Skeletal muscle cell (primary cell): ENCODE measurements around the gene BRD1.
"Not testable (repeated sequence)": the region's sequence is repeated elsewhere in the genome, so short reads cannot be mapped to it uniquely, and the experiment has no call there.

Experiments
- DNase-seq: peaks from one replicate; pipeline ENCODE4 v3.0.0-alpha.2; 2010; ENCODE audit warnings: low read depth
- H3K4me3 ChIP-seq: 2 replicates; pipeline ENCODE4 v1.5.1; 2011; ENCODE audit warnings: low read depth, mild to moderate bottlenecking, control low read depth, low read length, moderate library complexity

BRD1 gene

GRCh38 chr22:49762571-49762970 is 65.1 kb downstream of the BRD1 start:
- not testable (repeated sequence) for H3K4me3 ChIP-seq

GRCh38 chr22:49761836-49762235 is 65.8 kb downstream of the BRD1 start:
- no peak for DNase-seq
- no peak overlapping the region for H3K4me3 ChIP-seq

More at GRCh38 chr22:49762571-49762970, 65.1 kb downstream of the BRD1 start:
- not testable (repeated sequence) for DNase-seq

GRCh38 chr22:49760630-49761571 is 66.8 kb downstream of the BRD1 start:
- no peak overlapping the region for H3K4me3 ChIP-seq
- no peak for DNase-seq

GRCh38 chr22:49760280-49760629 is 67.4 kb downstream of the BRD1 start:
- DNase-seq = no peak
- no peak overlapping the region for H3K4me3 ChIP-seq

GRCh38 chr22:49756676-49757075 is 71.0 kb downstream of the BRD1 start:
- H3K4me3 ChIP-seq = no peak overlapping the region
- DNase-seq = no peak

- no peak overlapping the region for H3K4me3 ChIP-seq
- DNase-seq = no peak
Measured at GRCh38 chr22:49756201-49756600, 71.5 kb downstream of the BRD1 start.

- no peak for DNase-seq
- H3K4me3 ChIP-seq = no peak overlapping the region
Measured at GRCh38 chr22:49755631-49756001, 72.1 kb downstream of the BRD1 start.

GRCh38 chr22:49754696-49755630 is 72.7 kb downstream of the BRD1 start:
- DNase-seq = no peak
- no peak overlapping the region for H3K4me3 ChIP-seq

- DNase-seq = no peak
- no peak overlapping the region for H3K4me3 ChIP-seq
Measured at GRCh38 chr22:49753961-49754695, 73.5 kb downstream of the BRD1 start.

GRCh38 chr22:49753276-49753890 is 74.3 kb downstream of the BRD1 start:
- H3K4me3 ChIP-seq = no peak overlapping the region
- no peak for DNase-seq

GRCh38 chr22:49752598-49753091 is 75.0 kb downstream of the BRD1 start:
- no peak overlapping the region for H3K4me3 ChIP-seq
- no peak for DNase-seq

GRCh38 chr22:49751966-49752597 is 75.6 kb downstream of the BRD1 start:
- no peak overlapping the region for H3K4me3 ChIP-seq
- DNase-seq = no peak

- DNase-seq = no peak
- no peak overlapping the region for H3K4me3 ChIP-seq
Measured at GRCh38 chr22:49751318-49751965, 76.2 kb downstream of the BRD1 start.

GRCh38 chr22:49749885-49750510 is 77.7 kb downstream of the BRD1 start:
- DNase-seq = no peak
- H3K4me3 ChIP-seq = no peak overlapping the region

GRCh38 chr22:49749227-49749626 is 78.4 kb downstream of the BRD1 start:
- DNase-seq = no peak
- H3K4me3 ChIP-seq = no peak overlapping the region

GRCh38 chr22:49748514-49748913 is 79.2 kb downstream of the BRD1 start:
- H3K4me3 ChIP-seq = no peak overlapping the region
- DNase-seq = no peak

GRCh38 chr22:49747716-49748115 is 80.0 kb downstream of the BRD1 start:
- no peak overlapping the region for H3K4me3 ChIP-seq
- DNase-seq = no peak

GRCh38 chr22:49747130-49747529 is 80.5 kb downstream of the BRD1 start:
- no peak for DNase-seq

More at GRCh38 chr22:49747130-49747529, 80.5 kb downstream of the BRD1 start:
- no peak overlapping the region for H3K4me3 ChIP-seq
